Trophoblast cell (in vitro differentiated cells and primary cell): ENCODE measurements around the gene SDCCAG8.
A peak's percentile ranks its signal among the peaks of the same experiment; 100 is the strongest.

ENCODE experiments used
- DNase-seq, 2 donors: peaks; one replicate each; pipeline ENCODE4 v3.0.0-alpha.2; 2016
- H2AFZ ChIP-seq: 2 replicates; pipeline ENCODE4 v1.6.1; 2013; ENCODE audit warnings: low read length, moderate library complexity, mild to moderate bottlenecking; ENCODE audit not compliant: insufficient read depth, poor library complexity
- H2AK5ac ChIP-seq: 2 replicates; pipeline ENCODE4 v1.6.1; 2013; ENCODE audit warnings: mild to moderate bottlenecking, low read length
- H2BK120ac ChIP-seq: 2 replicates; pipeline ENCODE4 v1.6.1; 2013; ENCODE audit warnings: low read length, mild to moderate bottlenecking, moderate library complexity; ENCODE audit not compliant: insufficient read depth, poor library complexity
- H2BK12ac ChIP-seq: 2 replicates; pipeline ENCODE4 v1.6.1; 2013; ENCODE audit warnings: mild to moderate bottlenecking, low read length, moderate library complexity
- H2BK5ac ChIP-seq: 2 replicates; pipeline ENCODE4 v1.6.1; 2013; ENCODE audit warnings: low read length, low read depth, moderate library complexity, mild to moderate bottlenecking; ENCODE audit not compliant: poor library complexity
- H3K14ac ChIP-seq: 2 replicates; pipeline ENCODE4 v1.6.1; 2013; ENCODE audit warnings: mild to moderate bottlenecking, low read length
- H3K18ac ChIP-seq: 2 replicates; pipeline ENCODE4 v1.6.1; 2013; ENCODE audit warnings: mild to moderate bottlenecking, low read length
- H3K23ac ChIP-seq: 2 replicates; pipeline ENCODE4 v1.6.1; 2013; ENCODE audit warnings: low read length
- H3K27ac ChIP-seq: 2 replicates; pipeline ENCODE4 v1.5.1; 2013; ENCODE audit warnings: low read depth, mild to moderate bottlenecking, inconsistent platforms, low read length, moderate library complexity
- H3K27me3 ChIP-seq: 2 replicates; pipeline ENCODE4 v1.6.1; 2013; ENCODE audit warnings: inconsistent platforms, mild to moderate bottlenecking, low read length, moderate library complexity; ENCODE audit not compliant: insufficient read depth
- H3K36me3 ChIP-seq, 2 experiments: 1 replicate in 1 of 2; 2 replicates in 1 of 2; pipeline ENCODE4 v1.6.1; 2013; ENCODE audit warnings: low read length in 2 of 2, mild to moderate bottlenecking in 2 of 2, moderate library complexity in 1 of 2; ENCODE audit not compliant: insufficient read depth in 2 of 2, control insufficient read depth in 1 of 2
- H3K4ac ChIP-seq: 2 replicates; pipeline ENCODE4 v1.6.1; 2013; ENCODE audit warnings: low read depth, mild to moderate bottlenecking, low read length, moderate library complexity
- H3K4me1 ChIP-seq, 2 experiments: 1 replicate in 1 of 2; 2 replicates in 1 of 2; pipeline ENCODE4 v1.6.1; 2013; ENCODE audit warnings: low read length in 2 of 2, mild to moderate bottlenecking in 2 of 2, moderate library complexity in 1 of 2; ENCODE audit not compliant: insufficient read depth in 2 of 2, control insufficient read depth in 1 of 2
- H3K4me2 ChIP-seq: 2 replicates; pipeline ENCODE4 v1.6.1; 2013; ENCODE audit warnings: inconsistent platforms, mild to moderate bottlenecking, low read length, moderate library complexity
- H3K4me3 ChIP-seq: 2 replicates; pipeline ENCODE4 v1.5.1; 2013; ENCODE audit warnings: mild to moderate bottlenecking, low read depth, low read length, inconsistent platforms
- H3K79me1 ChIP-seq: one replicate; pipeline ENCODE4 v1.6.1; 2013; ENCODE audit warnings: low read length
- H3K79me2 ChIP-seq: 2 replicates; pipeline ENCODE4 v1.6.1; 2013; ENCODE audit warnings: low read length, mild to moderate bottlenecking; ENCODE audit not compliant: control insufficient read depth, insufficient read depth, poor library complexity
- H3K9ac ChIP-seq: 2 replicates; pipeline ENCODE4 v1.6.1; 2013; ENCODE audit warnings: mild to moderate bottlenecking, low read length
- H3K9me3 ChIP-seq: 2 replicates; pipeline ENCODE4 v1.6.1; 2013; ENCODE audit warnings: low read depth, mild to moderate bottlenecking, control low read depth, inconsistent platforms, low read length; ENCODE audit not compliant: insufficient read depth
- H4K12ac ChIP-seq: 2 replicates; pipeline ENCODE4 v1.6.1; 2013; ENCODE audit warnings: low read depth, mild to moderate bottlenecking, low read length, moderate library complexity
- H4K8ac ChIP-seq: 2 replicates; pipeline ENCODE4 v1.6.1; 2013; ENCODE audit warnings: low read depth, mild to moderate bottlenecking, low read length, moderate library complexity
- H4K91ac ChIP-seq: one replicate; pipeline ENCODE4 v1.6.1; 2013; ENCODE audit warnings: low read depth, mild to moderate bottlenecking, low read length, moderate library complexity
- WGBS: extraction: QIAGEN DNeasy Blood & Tissue Kit; methylation state at CpG from one replicate; pipeline ENCODE4 v1.1.7; 2013; ENCODE audit warnings: missing lambda C conversion rate; ENCODE audit not compliant: insufficient read length, insufficient coverage; ENCODE audit errors: extremely low coverage; 5-methylcytosine and 5-hydroxymethylcytosine counted together

The SDCCAG8 gene

GRCh38 chr1:243388276-243388675, 132.4 kb downstream of the SDCCAG8 start:
- H3K4me2 ChIP-seq: no peak overlapping the region
- no CpG with 5 or more reads among the region's 1 CpG for WGBS

DNA sequence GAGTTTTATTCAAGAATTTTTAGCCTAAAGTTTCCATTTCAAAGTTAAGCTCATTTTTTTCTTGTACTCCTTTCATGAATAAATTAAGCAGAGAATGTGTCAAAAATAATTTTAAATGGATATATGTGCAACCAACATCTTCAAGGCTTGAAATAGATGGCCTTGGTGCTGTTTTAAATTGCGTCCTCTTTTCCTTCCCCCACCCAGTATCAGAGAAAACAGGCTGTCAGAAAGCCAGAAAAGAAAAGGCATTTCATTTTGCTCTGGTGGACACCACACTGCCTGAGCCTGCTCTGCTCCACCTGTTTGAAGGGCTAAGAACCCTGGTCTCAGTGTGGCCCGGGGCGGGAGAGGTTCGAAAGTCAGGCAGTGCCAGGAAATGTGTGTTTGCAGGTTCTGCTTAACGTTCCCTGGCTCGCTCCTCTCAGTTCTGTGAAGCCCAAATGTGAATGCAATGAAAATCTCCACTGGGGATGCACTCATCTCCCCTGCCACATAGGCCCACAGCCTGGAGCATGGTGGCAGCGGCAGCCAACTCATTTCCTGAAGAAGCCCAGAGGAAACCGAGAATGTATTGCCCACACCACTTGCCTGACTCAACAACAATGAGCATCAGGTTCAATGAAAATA, 134.4 kb downstream of the SDCCAG8 start:
- Histone ChIP-seq H3K4me1 (no peaks in the 10 kb centered on the region), H3K4me3 (no peak overlapping the region), H4K8ac (no peak overlapping the region), H3K4ac (no peak overlapping the region), H3K36me3 (no peaks in the 10 kb centered on the region), H3K9me3 (no peaks in the 10 kb centered on the region), H4K12ac (peak overlapping the region; percentile 7), H2BK120ac (no peak overlapping the region), H3K27ac (no peak overlapping the region), H2AFZ (no peak overlapping the region), H3K27me3 (no peaks in the 10 kb centered on the region), H3K79me2 (no peaks in the 10 kb centered on the region), H3K9ac (no peak overlapping the region), H2BK5ac (no peak overlapping the region), H2AK5ac (no peak overlapping the region), H3K79me1 (no peaks in the 10 kb centered on the region), H3K4me2 (no peak overlapping the region), H3K18ac (no peak overlapping the region), H3K14ac (no peak overlapping the region), H3K23ac (no peak overlapping the region), H2BK12ac (no peak overlapping the region), H4K91ac (no peak overlapping the region)
- no peak for DNase-seq
- WGBS: no CpG with 5 or more reads among the region's 8 CpGs

More at GRCh38 chr1:243388276-243388675, 132.4 kb downstream of the SDCCAG8 start:
- DNase-seq: no peak
- H3K18ac ChIP-seq: no peak overlapping the region
- H4K91ac ChIP-seq: no peak overlapping the region
- no peak overlapping the region for H2BK12ac ChIP-seq
- no peak overlapping the region for H3K27ac ChIP-seq
- no peaks in the 10 kb centered on the region for H3K79me1 ChIP-seq
- no peak overlapping the region for H3K4ac ChIP-seq
- H3K36me3 ChIP-seq: peaks cover 0 to 3% of the 10 kb centered on the region in 2 experiments
- no peaks in the 10 kb centered on the region for H3K9me3 ChIP-seq
- H4K12ac ChIP-seq: no peak overlapping the region
- H3K14ac ChIP-seq: no peak overlapping the region
- no peak overlapping the region for H3K4me3 ChIP-seq
- no peak overlapping the region for H2AK5ac ChIP-seq
- no peaks in the 10 kb centered on the region for H3K79me2 ChIP-seq
- no peaks in the 10 kb centered on the region for H3K4me1 ChIP-seq
- no peak overlapping the region for H3K23ac ChIP-seq
- H4K8ac ChIP-seq: no peak overlapping the region
- H2BK120ac ChIP-seq: no peak overlapping the region
- no peaks in the 10 kb centered on the region for H3K27me3 ChIP-seq
- no peak overlapping the region for H2BK5ac ChIP-seq
- H3K9ac ChIP-seq: no peak overlapping the region
- no peak overlapping the region for H2AFZ ChIP-seq

GRCh38 chr1:243391355-243391754, 135.5 kb downstream of the SDCCAG8 start:
- H2AK5ac ChIP-seq: no peak overlapping the region
- WGBS: no CpG with 5 or more reads among the region's 1 CpG

GRCh38 chr1:243393096-243393495, 137.3 kb downstream of the SDCCAG8 start:
- no peak overlapping the region for H2BK5ac ChIP-seq
- no peaks in the 10 kb centered on the region for H3K79me1 ChIP-seq
- H2BK120ac ChIP-seq: no peak overlapping the region
- H3K27ac ChIP-seq: no peak overlapping the region
- no peaks in the 10 kb centered on the region for H3K79me2 ChIP-seq
- no peak overlapping the region for H4K8ac ChIP-seq
- H3K14ac ChIP-seq: no peak overlapping the region
- no peak overlapping the region for H3K18ac ChIP-seq
- no peak overlapping the region for H3K4ac ChIP-seq
- no peak overlapping the region for H4K91ac ChIP-seq
- no peak overlapping the region for H2BK12ac ChIP-seq
- no peak for DNase-seq
- H3K4me2 ChIP-seq: no peak overlapping the region
- H3K27me3 ChIP-seq: no peaks in the 10 kb centered on the region
- WGBS: no CpG with 5 or more reads among the region's 4 CpGs
- H2AFZ ChIP-seq: no peak overlapping the region
- H4K12ac ChIP-seq: no peak overlapping the region
- H3K9ac ChIP-seq: no peak overlapping the region
- no peaks in the 10 kb centered on the region for H3K4me1 ChIP-seq
- H3K4me3 ChIP-seq: no peak overlapping the region
- H3K23ac ChIP-seq: no peak overlapping the region
- H3K36me3 ChIP-seq: no peaks in the 10 kb centered on the region
- H2AK5ac ChIP-seq: no peak overlapping the region
- H3K9me3 ChIP-seq: no peaks in the 10 kb centered on the region

More at GRCh38 chr1:243391355-243391754, 135.5 kb downstream of the SDCCAG8 start:
- H4K8ac ChIP-seq: no peak overlapping the region
- no peaks in the 10 kb centered on the region for H3K4me1 ChIP-seq
- no peaks in the 10 kb centered on the region for H3K79me1 ChIP-seq
- no peak overlapping the region for H2BK12ac ChIP-seq
- no peak overlapping the region for H4K91ac ChIP-seq
- no peak overlapping the region for H3K4me3 ChIP-seq
- no peak for DNase-seq
- no peak overlapping the region for H3K27ac ChIP-seq
- H3K9me3 ChIP-seq: no peaks in the 10 kb centered on the region
- no peaks in the 10 kb centered on the region for H3K27me3 ChIP-seq
- no peak overlapping the region for H2AFZ ChIP-seq
- H2BK120ac ChIP-seq: no peak overlapping the region
- H3K23ac ChIP-seq: no peak overlapping the region
- no peak overlapping the region for H3K18ac ChIP-seq
- no peak overlapping the region for H3K4ac ChIP-seq
- H3K4me2 ChIP-seq: no peak overlapping the region
- H3K14ac ChIP-seq: no peak overlapping the region
- no peaks in the 10 kb centered on the region for H3K79me2 ChIP-seq
- H4K12ac ChIP-seq: no peak overlapping the region
- no peak overlapping the region for H2BK5ac ChIP-seq
- H3K9ac ChIP-seq: no peak overlapping the region
- no peaks in the 10 kb centered on the region for H3K36me3 ChIP-seq
